Keratinocyte (primary cell): ENCODE data around the gene PPP2R1A. TPM values are rescaled to one million over a fixed set of nuclear protein-coding genes. Genes with fewer than 3 reads are reported as not detected.

Experiments
- DNase-seq: peaks from one replicate; pipeline ENCODE4 v3.0.0-alpha.2; 2011; ENCODE audit warnings: low read depth, missing footprints, low spot score
- FAIRE-seq: peaks from 2 replicates; lab custom pipeline; 2011; peaks lifted over from hg19 to GRCh38; lab: Jason Lieb, UNC
- H2AFZ ChIP-seq: 2 replicates; pipeline ENCODE4 v1.6.0; 2012; ENCODE audit warnings: low read length, control low read depth, inconsistent platforms; ENCODE audit not compliant: control insufficient read depth
- H3K27ac ChIP-seq: 2 replicates; pipeline ENCODE4 v1.5.1; 2011; ENCODE audit warnings: low read length; ENCODE audit not compliant: control insufficient read depth, insufficient read depth
- H3K27me3 ChIP-seq: 3 replicates; pipeline ENCODE4 v1.6.0; 2011; ENCODE audit warnings: low read length; ENCODE audit not compliant: control insufficient read depth, insufficient read depth; ENCODE audit errors: extremely low read depth
- H3K36me3 ChIP-seq, 2 experiments: 2 replicates in 1 of 2; 3 replicates in 1 of 2; pipeline ENCODE4 v1.5.1; 2011; ENCODE audit warnings: low read length in 2 of 2, mild to moderate bottlenecking in 1 of 2; ENCODE audit not compliant: control insufficient read depth in 2 of 2, insufficient read depth in 2 of 2; ENCODE audit errors: extremely low read depth in 1 of 2
- H3K4me1 ChIP-seq: 3 replicates; pipeline ENCODE4 v1.5.1; 2011; ENCODE audit warnings: low read length; ENCODE audit not compliant: control insufficient read depth, insufficient read depth; ENCODE audit errors: extremely low read depth
- H3K4me2 ChIP-seq: 3 replicates; pipeline ENCODE4 v1.6.0; 2011; ENCODE audit warnings: low read depth, low read length; ENCODE audit not compliant: control insufficient read depth, insufficient read depth; ENCODE audit errors: extremely low read depth
- H3K4me3 ChIP-seq, 3 experiments: fragments of 200-600 bp in 1 of 3; sonication (generic) in 1 of 3; 2 replicates in 2 of 3; 3 replicates in 1 of 3; pipeline ENCODE4 v1.5.1; 2011 to 2016; ENCODE audit warnings: low read length in 3 of 3, mild to moderate bottlenecking in 3 of 3, control low read depth in 2 of 3, inconsistent platforms in 1 of 3, low read depth in 1 of 3, mixed read lengths in 1 of 3, mixed run types in 1 of 3, moderate library complexity in 1 of 3; ENCODE audit not compliant: control insufficient read depth in 2 of 3, insufficient read depth in 2 of 3; ENCODE audit errors: extremely low read depth in 1 of 3
- H3K79me2 ChIP-seq: 2 replicates; pipeline ENCODE4 v1.6.0; 2012; ENCODE audit warnings: low read length; ENCODE audit not compliant: control insufficient read depth, insufficient read depth
- H3K9ac ChIP-seq: 3 replicates; pipeline ENCODE4 v1.6.0; 2011; ENCODE audit warnings: low read length; ENCODE audit not compliant: control insufficient read depth, insufficient read depth; ENCODE audit errors: extremely low read depth
- H3K9me1 ChIP-seq: 3 replicates; pipeline ENCODE4 v1.6.0; 2011; ENCODE audit warnings: low read length; ENCODE audit not compliant: control insufficient read depth, insufficient read depth; ENCODE audit errors: extremely low read depth
- H3K9me3 ChIP-seq: 2 replicates; pipeline ENCODE4 v1.5.1; 2012; ENCODE audit warnings: low read depth, low read length; ENCODE audit not compliant: control insufficient read depth
- H4K20me1 ChIP-seq: 3 replicates; pipeline ENCODE4 v1.6.0; 2011; ENCODE audit warnings: low read length; ENCODE audit not compliant: control insufficient read depth, insufficient read depth; ENCODE audit errors: extremely low read depth
- CTCF ChIP-seq, 3 experiments: IDR thresholded peaks in 1 of 3; conservative IDR thresholded peaks in 1 of 3; optimal IDR thresholded peaks in 1 of 3; 2 replicates in 2 of 3; 3 replicates in 1 of 3; pipeline versions ENCODE3 to v1.5.1; 2011; ENCODE audit warnings: low read length in 3 of 3, mild to moderate bottlenecking in 3 of 3, moderate library complexity in 2 of 3, control low read depth in 1 of 3, inconsistent platforms in 1 of 3; ENCODE audit not compliant: insufficient read depth in 2 of 3; ENCODE audit errors: extremely low read depth in 1 of 3
- EZH2 ChIP-seq: IDR thresholded peaks from one replicate; pipeline ENCODE4 v1.6.1; 2012; ENCODE audit warnings: inconsistent platforms, mild to moderate bottlenecking, low read length, moderate library complexity
- dilution Hi-C: fragments of 300-500 bp; cut with MboI; formaldehyde crosslinking; loops from one replicate; pipeline ENCODE4 v1.7.0; 2020; ENCODE audit warnings: low sequenced_read_pairs; ENCODE audit not compliant: extremely low pct_ligation_motif_present
- polyA minus RNA-seq, 3 experiments: library from RNA; depleted of rRNA, polyadenylated mRNA; stranded (reverse); fragments of >200 nt; gene quantifications; 1 replicate in 1 of 3; 2 replicates in 1 of 3; 3 replicates in 1 of 3; pipeline ENCODE4 v1.2.3, GENCODE V29; 2011
- polyA plus RNA-seq, 5 experiments: library from polyadenylated mRNA; depleted of rRNA in 3 of 5; stranded (reverse) in 3 of 5; stranded (forward) in 1 of 5; unstranded in 1 of 5; fragments of >200 nt; gene quantifications; 1 replicate in 1 of 5; 2 replicates in 3 of 5; 3 replicates in 1 of 5; pipeline versions ENCODE4 v1.2.1 to v1.2.3, GENCODE V29; 2011 to 2012; ENCODE audit warnings: missing spikeins in 2 of 5, low read depth in 1 of 5, low replicate concordance in 1 of 5

Gene PPP2R1A
- polyA plus RNA-seq (130 to 187 TPM (median 179 TPM) in 3 replicates), polyA minus RNA-seq (329 to 421 TPM (median 419 TPM) in 3 replicates)
- 55.5 TPM for polyA plus RNA-seq (2011; ENCODE audit: low read depth)
- polyA plus RNA-seq (2011; cell fraction: cytosol; rRNA removed): 165 and 249 TPM in 2 replicates
- 149 and 202 TPM in 2 replicates for polyA plus RNA-seq (2011; cell fraction: nucleus; rRNA removed)
- 236 and 289 TPM in 2 replicates for polyA plus RNA-seq (2012; ENCODE audit: low replicate concordance)
- polyA minus RNA-seq (2011; cell fraction: cytosol; rRNA and poly(A)+ RNA removed): 375 TPM
- polyA minus RNA-seq (2011; cell fraction: nucleus; rRNA and poly(A)+ RNA removed): 123 and 191 TPM in 2 replicates

DNA sequence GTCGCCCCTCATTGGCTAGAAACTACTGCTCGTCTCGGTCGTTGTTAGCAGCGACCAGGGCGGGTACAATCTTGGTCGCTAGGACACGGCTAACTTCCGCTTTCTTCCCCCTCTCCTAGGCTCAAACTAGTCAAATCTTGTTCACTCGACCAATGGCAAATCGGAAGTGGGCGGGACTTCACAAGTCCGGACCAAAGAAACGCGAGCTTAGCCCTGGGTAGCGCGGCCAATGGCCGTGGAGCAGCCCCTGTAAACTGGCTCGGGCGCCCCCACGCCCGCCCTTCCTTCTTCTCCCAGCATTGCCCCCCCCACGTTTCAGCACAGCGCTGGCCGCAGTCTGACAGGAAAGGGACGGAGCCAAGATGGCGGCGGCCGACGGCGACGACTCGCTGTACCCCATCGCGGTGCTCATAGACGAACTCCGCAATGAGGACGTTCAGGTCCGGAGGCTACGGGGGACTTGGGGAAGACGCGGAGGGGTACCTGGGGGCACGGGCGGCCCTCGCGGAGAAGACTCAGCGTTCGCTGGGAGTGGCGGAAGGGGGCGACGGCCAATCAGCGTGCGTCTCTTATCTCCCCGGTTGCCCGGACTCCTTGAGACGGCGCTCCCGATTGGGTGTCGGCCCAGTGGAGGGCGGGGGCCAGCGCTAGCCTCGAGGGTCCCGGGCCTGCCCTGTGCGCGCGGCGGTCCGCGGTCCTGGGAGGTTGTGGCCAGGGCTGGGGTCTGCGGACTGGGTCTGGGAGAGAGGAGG, at the start of gene PPP2R1A:
Gene PPP2R1A (plus strand): TSS at position 318 of the 752 bp plus-strand sequence. CDS start 45 bp downstream, at position 363.
- H4K20me1 ChIP-seq: peaks cover 9% of the 10 kb centered on the region
- DNase-seq: peak; percentile 100
- peaks cover 7 to 16% of the 10 kb centered on the region in 2 experiments for H3K36me3 ChIP-seq
- H3K79me2 ChIP-seq: peaks cover 47% of the 10 kb centered on the region
- H3K4me2 ChIP-seq: peak within 1 kb of the TSS; percentile 80
- peaks cover 4% of the 10 kb centered on the region for H3K9me1 ChIP-seq
- peak; percentile 98 for FAIRE-seq
- peak within 1 kb of the TSS; percentile 78 to 95 (median 88) for H3K4me3 ChIP-seq
- peaks cover 20% of the 10 kb centered on the region for H3K4me1 ChIP-seq
- no peaks in the 10 kb centered on the region for H3K27me3 ChIP-seq
- peak within 1 kb of the TSS; percentile 95 for H2AFZ ChIP-seq
- no peaks in the 10 kb centered on the region for H3K9me3 ChIP-seq
- H3K9ac ChIP-seq: peak within 1 kb of the TSS; percentile 95
- dilution Hi-C loops: no loop called here
- TF ChIP-seq EZH2: no peak
- no peak for TF ChIP-seq CTCF (optimal IDR thresholded peaks at IDR 0.05 in 1 of 3, IDR thresholded peaks at IDR 0.05 in 1 of 3, conservative IDR thresholded peaks at IDR 0.05 in 1 of 3; ENCODE audit: extremely low read depth in 1 of 3, insufficient read depth in 2 of 3, low read length in 3 of 3)
- peak within 1 kb of the TSS; percentile 95 for H3K27ac ChIP-seq

GRCh38 chr19:52141203-52141602, 48.6 kb upstream of the PPP2R1A start:
- Histone ChIP-seq H3K27ac (no peak overlapping the region), H3K9ac (no peak overlapping the region)
- no peak for FAIRE-seq

More at GRCh38 chr19:52141203-52141602, 48.6 kb upstream of the PPP2R1A start:
- H3K36me3 ChIP-seq: no peaks in the 10 kb centered on the region
- H3K9me3 ChIP-seq: peaks cover 5% of the 10 kb centered on the region
- dilution Hi-C loops: no loop called here
- no peak overlapping the region for H2AFZ ChIP-seq
- DNase-seq: no peak
- H3K4me2 ChIP-seq: no peak overlapping the region
- H3K9me1 ChIP-seq: no peaks in the 10 kb centered on the region
- H3K79me2 ChIP-seq: peaks cover 23% of the 10 kb centered on the region
- TF ChIP-seq EZH2 (no peak), CTCF (optimal IDR thresholded peaks at IDR 0.05 in 1 of 3, IDR thresholded peaks at IDR 0.05 in 1 of 3, conservative IDR thresholded peaks at IDR 0.05 in 1 of 3; ENCODE audit: extremely low read depth in 1 of 3, insufficient read depth in 2 of 3, low read length in 3 of 3) (no peak)
- H3K4me1 ChIP-seq: peaks cover 22% of the 10 kb centered on the region
- H4K20me1 ChIP-seq: no peaks in the 10 kb centered on the region
- no peak overlapping the region for H3K4me3 ChIP-seq
- no peaks in the 10 kb centered on the region for H3K27me3 ChIP-seq
